Hematopoietic multipotent progenitor cell treated with erythropoietin and hydrocortisone succinate and interleukin-3 and kit ligand, for 4 days (in vitro differentiated cells): ENCODE results near the gene IFITM1.
"Not testable (repeated sequence)": the region's sequence is repeated elsewhere in the genome, so short reads cannot be mapped to it uniquely, and the experiment has no call there.

ENCODE experiments used
- DNase-seq: peaks from one replicate; pipeline ENCODE4 v3.0.0-alpha.2; 2015

Gene IFITM1

DNA sequence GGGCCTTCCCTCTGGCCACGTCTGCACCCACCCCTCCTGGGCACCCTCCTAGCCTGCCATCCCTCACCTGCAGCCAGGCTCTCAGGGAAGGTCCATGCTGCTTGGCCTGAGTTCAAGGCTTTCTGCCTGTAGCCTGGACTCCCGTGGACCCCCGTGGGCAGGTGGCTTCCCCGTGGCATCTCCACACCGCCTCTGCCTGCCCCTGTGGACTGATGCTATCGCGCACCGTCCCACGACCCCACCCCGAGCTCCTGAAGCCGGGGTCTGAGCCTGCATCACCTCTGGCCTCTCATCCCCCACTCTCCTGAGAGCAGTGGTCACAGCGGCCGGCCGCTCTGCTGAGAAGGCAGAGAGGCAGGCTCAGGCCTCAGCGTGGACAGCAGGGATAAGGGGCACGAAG is 19.1 kb upstream of the IFITM1 start:
- DNase-seq, result no peak

GRCh38 chr11:295351-296170 is 18.3 kb upstream of the IFITM1 start:
- DNase-seq, result no peak

- no peak for DNase-seq
Measured at GRCh38 chr11:296171-297050, 17.4 kb upstream of the IFITM1 start.

- no peak for DNase-seq
Measured at GRCh38 chr11:297051-297585, 16.7 kb upstream of the IFITM1 start.

DNA sequence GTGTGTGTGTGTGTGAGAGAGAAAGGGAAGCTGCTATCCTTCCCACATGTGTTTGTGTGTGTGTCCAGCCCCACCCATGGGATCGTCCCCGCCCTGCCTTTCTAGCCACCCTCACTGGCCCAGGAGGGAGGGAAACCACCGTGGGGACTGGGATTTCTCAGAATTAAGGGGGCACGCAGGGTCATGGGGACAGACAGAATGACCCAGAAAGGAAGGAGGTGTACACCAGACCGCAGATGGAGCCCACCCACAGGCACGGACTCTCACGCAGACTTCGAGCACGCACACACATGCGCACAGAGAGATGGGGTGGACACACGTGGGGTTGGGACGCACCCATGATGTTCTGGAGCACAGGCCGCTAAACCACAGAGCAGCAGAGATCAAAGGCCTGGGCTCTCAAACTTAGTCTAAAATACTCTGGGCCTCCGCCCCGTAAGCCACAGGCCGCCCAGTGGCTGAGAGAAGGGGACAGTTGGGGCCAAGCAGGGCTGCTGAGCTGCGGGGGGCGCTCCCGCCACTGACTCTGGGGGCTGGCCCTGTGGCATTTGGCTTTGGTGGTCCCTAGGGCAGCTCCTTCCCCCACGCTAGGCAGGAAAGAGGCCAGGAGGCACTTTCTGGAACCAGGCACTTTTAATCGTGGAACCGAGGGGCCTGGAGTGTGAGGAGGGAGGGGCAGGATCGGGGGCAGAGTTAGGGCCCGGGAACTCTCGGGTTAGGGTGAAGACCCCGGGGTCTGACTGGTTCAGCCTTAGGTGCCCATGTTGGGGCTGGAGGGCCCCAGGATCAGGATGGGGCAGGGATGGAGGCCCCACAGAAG is 16.0 kb upstream of the IFITM1 start:
- peak; percentile 65 for DNase-seq

- no peak for DNase-seq
Measured at GRCh38 chr11:298406-299065, 15.3 kb upstream of the IFITM1 start.

GRCh38 chr11:299081-299891 is 14.6 kb upstream of the IFITM1 start, which contains the start of gene IFITM5:
IFITM5 (minus strand) TSS chr11:299526; CDS start chr11:299490, 36 bp downstream.
- no peak for DNase-seq

- peak; percentile 67 for DNase-seq
Measured at GRCh38 chr11:299951-300735, 13.7 kb upstream of the IFITM1 start.

- DNase-seq, result no peak
Measured at GRCh38 chr11:303363-303762, 10.5 kb upstream of the IFITM1 start.

DNA sequence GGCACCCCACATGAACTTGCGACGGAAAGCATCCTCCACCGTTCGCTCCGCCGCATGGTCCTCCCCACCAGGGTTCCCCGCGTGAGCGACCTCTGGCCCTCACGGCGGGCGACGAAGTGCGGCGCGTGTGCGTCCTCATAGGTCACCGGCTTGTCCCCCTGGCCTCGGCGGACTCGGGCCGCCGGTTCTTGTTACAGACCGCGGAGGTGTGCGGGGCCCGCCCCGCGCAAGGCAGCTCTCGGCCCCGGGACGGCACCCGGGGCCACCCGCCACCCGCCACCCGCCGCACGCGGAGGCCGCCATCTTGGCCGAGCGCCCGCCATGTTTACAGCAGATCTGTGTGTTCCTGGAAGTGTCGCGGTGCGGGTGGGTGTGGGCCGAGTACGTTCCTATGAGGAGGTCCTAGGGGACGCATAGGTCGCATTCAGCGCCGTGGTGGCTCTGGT is 9.8 kb upstream of the IFITM1 start:
- no peak for DNase-seq

GRCh38 chr11:304915-305843 is 8.7 kb upstream of the IFITM1 start:
- peak; percentile 92 for DNase-seq

- no peak for DNase-seq
Measured at GRCh38 chr11:305844-306211, 8.0 kb upstream of the IFITM1 start.

- no peak for DNase-seq
Measured at GRCh38 chr11:306645-307371, 7.0 kb upstream of the IFITM1 start.

GRCh38 chr11:307766-308708 is 5.8 kb upstream of the IFITM1 start, which contains the start of gene IFITM2:
IFITM2 (plus strand) TSS chr11:307816; CDS start chr11:308193, 377 bp downstream.
- peak; percentile 86 for DNase-seq

DNA sequence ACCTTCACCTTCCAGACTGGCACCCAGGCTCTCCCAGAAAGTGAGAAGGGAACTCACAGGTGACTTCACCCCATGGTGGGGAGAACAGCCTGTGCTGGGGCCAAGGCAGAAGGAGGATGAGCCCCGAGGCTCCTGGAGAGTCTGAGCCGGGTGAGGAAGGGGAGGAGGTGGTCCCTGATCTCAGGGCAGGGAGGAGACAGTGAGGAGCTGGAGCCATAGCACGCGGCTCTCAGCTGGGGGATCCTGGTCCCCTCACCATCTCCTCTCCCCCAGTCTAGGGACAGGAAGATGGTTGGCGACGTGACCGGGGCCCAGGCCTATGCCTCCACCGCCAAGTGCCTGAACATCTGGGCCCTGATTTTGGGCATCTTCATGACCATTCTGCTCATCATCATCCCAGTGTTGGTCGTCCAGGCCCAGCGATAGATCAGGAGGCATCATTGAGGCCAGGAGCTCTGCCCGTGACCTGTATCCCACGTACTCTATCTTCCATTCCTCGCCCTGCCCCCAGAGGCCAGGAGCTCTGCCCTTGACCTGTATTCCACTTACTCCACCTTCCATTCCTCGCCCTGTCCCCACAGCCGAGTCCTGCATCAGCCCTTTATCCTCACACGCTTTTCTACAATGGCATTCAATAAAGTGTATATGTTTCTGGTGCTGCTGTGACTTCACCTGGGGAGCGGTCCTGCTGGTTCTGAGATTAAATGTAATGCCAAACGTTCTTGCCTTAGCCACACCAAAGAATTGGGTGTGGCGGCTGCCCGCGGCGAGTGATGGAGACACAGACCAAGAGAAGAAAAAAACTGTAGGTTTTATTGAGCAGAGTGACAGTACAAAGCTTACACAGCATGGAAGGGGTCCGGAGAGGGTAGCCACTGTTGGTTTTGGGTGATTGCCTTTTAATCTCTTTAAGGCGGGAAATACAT is 4.8 kb upstream of the IFITM1 start:
- peak; percentile 33 for DNase-seq

GRCh38 chr11:309979-310572 is 3.8 kb upstream of the IFITM1 start:
- not testable (repeated sequence) for DNase-seq
